ENCODE measurements around the gene ACKR3. TPM values are rescaled to one million over a fixed set of nuclear protein-coding genes. Genes with fewer than 3 reads are reported as not detected.

Gene ACKR3
- polyA plus RNA-seq, 4 donors = 54.6 to 118 (median 65.8) TPM

GRCh38 chr2:236604575-236605344, 35.1 kb downstream of the ACKR3 start:
- DNase-seq (ENCODE audit: low read depth in 4 of 4, low spot score in 3 of 4) = peak in 1 of 4 donors; percentile 37

GRCh38 chr2:236605345-236605734, 35.7 kb downstream of the ACKR3 start:
- DNase-seq (ENCODE audit: low read depth in 4 of 4, low spot score in 3 of 4) = no peak

GRCh38 chr2:236606023-236606422, 36.4 kb downstream of the ACKR3 start:
- DNase-seq (ENCODE audit: low read depth in 4 of 4, low spot score in 3 of 4) = no peak

- DNase-seq (ENCODE audit: low read depth in 4 of 4, low spot score in 3 of 4) = no peak
These were observed 38.0 kb downstream of the ACKR3 start for GRCh38 chr2:236607471-236608187.

- no peak for DNase-seq (ENCODE audit: low read depth in 4 of 4, low spot score in 3 of 4)
These were observed 38.5 kb downstream of the ACKR3 start for GRCh38 chr2:236608188-236608525.

- no peak for DNase-seq (ENCODE audit: low read depth in 4 of 4, low spot score in 3 of 4)
These were observed 39.1 kb downstream of the ACKR3 start for GRCh38 chr2:236608710-236609109.

- no peak for DNase-seq (ENCODE audit: low read depth in 4 of 4, low spot score in 3 of 4)
These were observed 41.6 kb downstream of the ACKR3 start for GRCh38 chr2:236610991-236611821.

- no peak for DNase-seq (ENCODE audit: low read depth in 4 of 4, low spot score in 3 of 4)
These were observed 43.1 kb downstream of the ACKR3 start for GRCh38 chr2:236612737-236613136.

GRCh38 chr2:236613612-236614011, 44.0 kb downstream of the ACKR3 start:
- no peak for DNase-seq (ENCODE audit: low read depth in 4 of 4, low spot score in 3 of 4)

- no peak for DNase-seq (ENCODE audit: low read depth in 4 of 4, low spot score in 3 of 4)
These were observed 44.9 kb downstream of the ACKR3 start for GRCh38 chr2:236614551-236614950.

- no peak for DNase-seq (ENCODE audit: low read depth in 4 of 4, low spot score in 3 of 4)
These were observed 46.4 kb downstream of the ACKR3 start for GRCh38 chr2:236616031-236616430.

GRCh38 chr2:236616624-236617023, 47.0 kb downstream of the ACKR3 start:
- no peak for DNase-seq (ENCODE audit: low read depth in 4 of 4, low spot score in 3 of 4)

GRCh38 chr2:236617221-236617737, 47.7 kb downstream of the ACKR3 start:
- no peak for DNase-seq (ENCODE audit: low read depth in 4 of 4, low spot score in 3 of 4)

- DNase-seq (ENCODE audit: low read depth in 4 of 4, low spot score in 3 of 4) = no peak
These were observed 48.2 kb downstream of the ACKR3 start for GRCh38 chr2:236617796-236618195.

- DNase-seq (ENCODE audit: low read depth in 4 of 4, low spot score in 3 of 4) = no peak
These were observed 48.7 kb downstream of the ACKR3 start for GRCh38 chr2:236618370-236618769.

- DNase-seq (ENCODE audit: low read depth in 4 of 4, low spot score in 3 of 4) = no peak
These were observed 50.4 kb downstream of the ACKR3 start for GRCh38 chr2:236619910-236620612.

- DNase-seq (ENCODE audit: low read depth in 4 of 4, low spot score in 3 of 4) = no peak
These were observed 52.2 kb downstream of the ACKR3 start for GRCh38 chr2:236621786-236622185.

- no peak for DNase-seq (ENCODE audit: low read depth in 4 of 4, low spot score in 3 of 4)
These were observed 52.6 kb downstream of the ACKR3 start for GRCh38 chr2:236622201-236622600.

- DNase-seq (ENCODE audit: low read depth in 4 of 4, low spot score in 3 of 4) = no peak
These were observed 53.0 kb downstream of the ACKR3 start for GRCh38 chr2:236622660-236623059.

GRCh38 chr2:236623816-236624215, 54.2 kb downstream of the ACKR3 start:
- DNase-seq (ENCODE audit: low read depth in 4 of 4, low spot score in 3 of 4) = no peak

Measured in left renal pelvis (tissue), 4 donors.